ENCODE measurements around the gene AGBL5.

- TF ChIP-seq CTCF (IDR thresholded peaks at IDR 0.05) (no peak), EZH2 (IDR thresholded peaks at IDR 0.05) (no peak), EZH2phosphoT487 (IDR thresholded peaks at IDR 0.05) (no peak)
Observed at GRCh38 chr2:27038631-27039339, 12.7 kb upstream of the AGBL5 start.

Measured in neural progenitor cell (in vitro differentiated cells).